Muscle of arm (tissue), 12 donors: ENCODE data around the gene BRINP2. TPM values are rescaled to one million over a fixed set of nuclear protein-coding genes. Genes with fewer than 3 reads are reported as not detected.
"Not testable (repeated sequence)": the region's sequence is repeated elsewhere in the genome, so short reads cannot be mapped to it uniquely, and the experiment has no call there.

ENCODE experiments used
- DNase-seq: peaks from one replicate; pipeline ENCODE4 v3.0.0-alpha.2; 2013
- polyA plus RNA-seq, 12 donors: library from polyadenylated mRNA; unstranded; fragments of 120-200 nt; gene quantifications; one replicate each; pipeline ENCODE4 v1.2.1, GENCODE V29; 2013; ENCODE audit not compliant: insufficient read length in 12 of 12

Gene BRINP2
- polyA plus RNA-seq, 12 donors, result 0.21 to 0.65 (median 0.50) TPM; not detected in 2

DNA sequence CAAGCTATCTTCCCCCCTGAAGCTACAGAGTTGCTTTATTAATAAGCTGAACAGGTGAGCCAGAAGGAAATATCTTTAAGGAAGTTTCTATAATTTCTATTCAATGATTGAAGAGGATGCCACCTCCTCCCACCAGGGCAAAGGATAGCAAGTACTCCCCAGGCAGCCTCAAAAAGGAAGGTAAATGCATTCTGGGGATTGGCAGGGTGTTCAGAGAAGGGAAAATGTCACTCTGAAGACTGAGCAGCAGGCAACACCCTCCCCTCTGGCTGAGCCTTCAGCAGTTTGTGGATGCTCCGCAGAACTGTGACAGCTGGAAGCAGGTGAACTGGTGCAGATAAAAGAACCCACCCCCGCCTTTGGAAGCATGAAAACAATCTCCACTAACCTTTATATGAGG is 140.8 kb downstream of the BRINP2 start:
- no peak for DNase-seq

DNA sequence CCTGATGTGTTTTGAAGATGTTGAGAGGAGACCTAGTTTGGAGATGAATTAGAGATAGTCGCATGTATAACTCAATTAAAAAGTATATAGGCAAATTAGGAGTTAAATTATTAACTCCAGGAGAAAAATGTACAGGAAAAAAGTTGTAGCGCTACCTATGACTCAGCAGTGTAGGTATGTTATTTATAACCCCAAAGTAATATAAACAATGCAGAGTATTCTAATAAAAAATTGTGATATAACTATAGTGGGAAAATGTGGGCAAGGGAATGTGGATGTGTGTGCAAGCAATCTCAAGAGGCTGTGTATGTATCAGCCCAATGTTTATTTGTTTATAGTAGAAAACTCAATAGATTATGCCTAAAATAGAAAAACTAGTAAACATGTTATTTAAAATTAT is 144.5 kb downstream of the BRINP2 start:
- no peak for DNase-seq

GRCh38 chr1:177315761-177316160 is 145.0 kb downstream of the BRINP2 start:
- DNase-seq, result no peak

DNA sequence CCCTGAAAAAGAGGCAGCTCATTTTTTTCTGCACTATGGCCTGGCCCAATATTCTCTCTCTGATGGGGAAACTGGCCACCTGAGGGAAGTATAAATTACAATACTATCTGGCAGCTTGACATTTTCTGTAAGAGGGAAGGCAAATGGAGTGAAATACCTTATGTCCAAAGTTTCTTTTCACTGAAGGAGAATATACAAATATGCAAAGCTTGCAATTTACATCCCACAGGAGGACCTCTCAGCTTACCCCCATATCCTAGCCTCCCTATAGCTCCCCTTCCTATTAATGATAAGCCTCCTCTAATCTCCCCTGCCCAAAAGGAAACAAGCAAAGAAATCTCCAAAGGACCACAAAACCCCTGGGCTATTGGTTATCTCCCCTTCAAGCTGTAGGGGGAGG is 150.7 kb downstream of the BRINP2 start:
- not testable (repeated sequence) for DNase-seq

GRCh38 chr1:177328251-177328650 is 157.5 kb downstream of the BRINP2 start:
- DNase-seq, result no peak

GRCh38 chr1:177329871-177330270 is 159.1 kb downstream of the BRINP2 start:
- no peak for DNase-seq

Other genes with a start within 250 kb of the BRINP2 start
- gene ASTN1, start 6.2 kb upstream of the BRINP2 start, polyA plus RNA-seq, result 1 to 10 TPM in 11 of 12 donors, not detected in 1; 4.5 to 8.9 (median 6.2) TPM